K562 (cell line): ENCODE results near the gene ACBD6. TPM values are rescaled to one million over a fixed set of nuclear protein-coding genes. Genes with fewer than 3 reads are reported as not detected.

Experiments used
- CREB3L1 ChIP-seq: fragments of 450-650 bp; IDR thresholded peaks from 2 replicates; pipeline ENCODE4 v1.6.1; 2014; ENCODE audit warnings: low read depth, mild to moderate bottlenecking, moderate library complexity, borderline replicate concordance
- DEAF1 ChIP-seq: fragments of 450-650 bp; formaldehyde crosslinking; IDR thresholded peaks from 2 replicates; pipeline ENCODE4 v1.4.0; 2020; ENCODE audit warnings: mild to moderate bottlenecking, moderate library complexity
- E2F3 ChIP-seq: fragments of 250-450 bp; sonication (Bioruptor Pico); IDR thresholded peaks from 2 replicates; pipeline ENCODE4 v1.4.0; 2020; ENCODE audit warnings: mild to moderate bottlenecking
- ETS1 ChIP-seq: conservative IDR thresholded peaks from 2 replicates; pipeline ENCODE4 v1.6.1; 2011; ENCODE audit warnings: low read depth, mild to moderate bottlenecking, low read length; ENCODE audit not compliant: control insufficient read depth
- OTX1 ChIP-seq: fragments of 450-650 bp; formaldehyde crosslinking; IDR thresholded peaks from 2 replicates; pipeline ENCODE4 v1.4.0; 2022; ENCODE audit warnings: mild to moderate bottlenecking
- SETDB1 ChIP-seq: IDR thresholded peaks from one replicate; pipeline ENCODE4 v1.6.1; 2012; ENCODE audit warnings: low read length, control low read depth, inconsistent platforms
- THAP7 ChIP-seq: fragments of 250-450 bp; sonication (Bioruptor Pico); IDR thresholded peaks from 2 replicates; pipeline ENCODE4 v1.5.0; 2021
- polyA plus RNA-seq, 8 experiments: library from polyadenylated mRNA; depleted of rRNA in 4 of 8; stranded (reverse) in 5 of 8; unstranded in 3 of 8; fragments of >200 nt; fragmentation: Nextera tagmentation in 2 of 8; fragmentation: Illumina TruSeq in 1 of 8; extraction: Ambion mirVana in 2 of 8; extraction: Trizol in 1 of 8; gene quantifications; 2 replicates each; pipeline versions ENCODE4 v1.2.1 to v1.2.3, GENCODE V29; 2011 to 2014; ENCODE audit warnings: inconsistent platforms in 1 of 8, missing spikeins in 1 of 8
- total RNA-seq, 7 experiments: library from RNA; depleted of rRNA in 6 of 7; stranded (reverse); fragments of >200 nt in 6 of 7; fragmentation: Illumina TruSeq in 2 of 7; extraction: Trizol in 2 of 7; gene quantifications; 2 replicates each; pipeline versions ENCODE4 v1.2.1 to v1.2.3, GENCODE V29; 2011 to 2021; ENCODE audit warnings: low replicate concordance in 1 of 7

Gene ACBD6
- total and polyA plus RNA-seq, 9 of the 15 experiments (the other 6 are each of a cell fraction or from before 2014, with no cell fraction given): 16.9 to 107 (median 77.7) TPM

GRCh38 chr1:180366371-180367068 lies 135.9 kb downstream of the ACBD6 start (continued):
- TF ChIP-seq ETS1: no peak
- TF ChIP-seq CREB3L1: no peak
- no peak for TF ChIP-seq SETDB1
- no peak for TF ChIP-seq OTX1
- TF ChIP-seq THAP7 (CRISPR knock-in tag): no peak
- TF ChIP-seq DEAF1 (CRISPR knock-in tag): no peak
- no peak for TF ChIP-seq E2F3 (CRISPR knock-in tag)
